ENCODE measurements around the gene EID3.

EID3 gene

GRCh38 chr12:104316936-104317335 lies 13.4 kb downstream of the EID3 start:
- Histone ChIP-seq H3K4me1 (ENCODE audit: control insufficient read depth, low read depth, low read length) (no peaks in the 10 kb centered on the region), H3K79me2 (ENCODE audit: control insufficient read depth, insufficient read depth, low read length) (no peaks in the 10 kb centered on the region), H2BK120ac (ENCODE audit: low read depth, low read length) (no peak overlapping the region), H3K79me1 (ENCODE audit: low read length) (no peaks in the 10 kb centered on the region), H4K5ac (ENCODE audit: low read length) (no peak overlapping the region), H2AK5ac (ENCODE audit: low read length) (no peak overlapping the region), H2BK15ac (replicated peaks; ENCODE audit: low read depth) (no peak overlapping the region), H2BK5ac (ENCODE audit: low read length) (no peak overlapping the region), H3K27me3 (ENCODE audit: insufficient read depth, low read length, poor library complexity) (no peaks in the 10 kb centered on the region), H3K23ac (ENCODE audit: low read length) (no peak overlapping the region), H3K36me3 (ENCODE audit: control insufficient read depth, insufficient read depth, low read length) (peaks cover 8% of the 10 kb centered on the region), H3K18ac (ENCODE audit: low read length) (no peak overlapping the region), H3K27ac (ENCODE audit: low read depth, low read length) (no peak overlapping the region), H3K56ac (ENCODE audit: low read length) (no peak overlapping the region), H3K9ac (ENCODE audit: low read length) (no peak overlapping the region), H3K4ac (ENCODE audit: low read depth, low read length) (no peak overlapping the region), H4K8ac (ENCODE audit: low read depth, low read length) (no peak overlapping the region), H3K4me3 (ENCODE audit: low read length) (no peak overlapping the region), H3K4me2 (ENCODE audit: low read length) (no peak overlapping the region)
- DNase-seq, result no peak

- WGBS (ENCODE audit: extremely low coverage, insufficient coverage, low lambda C conversion rate), result no CpG with 5 or more reads among the region's 7 CpGs
Measured at GRCh38 chr12:104317538-104318210, 14.1 kb downstream of the EID3 start.

DNA sequence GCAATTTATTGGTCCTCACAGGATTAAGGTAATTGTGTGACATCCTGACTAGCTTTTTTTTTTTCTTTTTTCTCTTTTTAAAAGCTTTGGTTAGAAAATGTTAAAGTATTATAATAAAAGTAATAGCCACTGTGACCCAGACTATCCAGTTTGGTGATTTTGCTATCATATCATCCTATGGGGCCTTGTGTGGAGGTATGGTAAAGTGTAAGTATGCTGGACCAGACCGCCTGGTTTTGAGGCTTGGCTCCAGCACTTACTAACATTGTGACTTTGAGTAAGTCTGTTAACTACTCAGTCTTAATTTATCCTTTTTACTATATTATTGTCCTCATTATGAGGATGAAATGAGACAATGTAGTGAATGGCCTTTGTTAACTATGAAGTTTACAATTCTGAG lies 15.5 kb downstream of the EID3 start:
- Histone ChIP-seq H2BK5ac (ENCODE audit: low read length) (no peak overlapping the region), H3K18ac (ENCODE audit: low read length) (no peak overlapping the region), H2BK120ac (ENCODE audit: low read depth, low read length) (no peak overlapping the region), H3K36me3 (ENCODE audit: control insufficient read depth, insufficient read depth, low read length) (peaks cover 6% of the 10 kb centered on the region), H4K5ac (ENCODE audit: low read length) (no peak overlapping the region), H3K4ac (ENCODE audit: low read depth, low read length) (no peak overlapping the region), H3K56ac (ENCODE audit: low read length) (no peak overlapping the region), H3K4me2 (ENCODE audit: low read length) (no peak overlapping the region), H2BK15ac (replicated peaks; ENCODE audit: low read depth) (no peak overlapping the region), H3K4me3 (ENCODE audit: low read length) (no peak overlapping the region), H3K79me1 (ENCODE audit: low read length) (no peaks in the 10 kb centered on the region), H4K8ac (ENCODE audit: low read depth, low read length) (no peak overlapping the region), H3K9ac (ENCODE audit: low read length) (no peak overlapping the region), H2AK5ac (ENCODE audit: low read length) (no peak overlapping the region), H3K4me1 (ENCODE audit: control insufficient read depth, low read depth, low read length) (no peaks in the 10 kb centered on the region), H3K79me2 (ENCODE audit: control insufficient read depth, insufficient read depth, low read length) (no peaks in the 10 kb centered on the region), H3K27ac (ENCODE audit: low read depth, low read length) (no peak overlapping the region), H3K23ac (ENCODE audit: low read length) (no peak overlapping the region), H3K27me3 (ENCODE audit: insufficient read depth, low read length, poor library complexity) (no peaks in the 10 kb centered on the region)
- DNase-seq, result no peak
- WGBS (ENCODE audit: extremely low coverage, insufficient coverage, low lambda C conversion rate), result no CpG with 5 or more reads among the region's 1 CpG

More at GRCh38 chr12:104317538-104318210, 14.1 kb downstream of the EID3 start:
- Histone ChIP-seq H3K18ac (ENCODE audit: low read length) (no peak overlapping the region), H3K4me2 (ENCODE audit: low read length) (no peak overlapping the region), H2BK120ac (ENCODE audit: low read depth, low read length) (no peak overlapping the region), H3K9ac (ENCODE audit: low read length) (no peak overlapping the region), H3K4me3 (ENCODE audit: low read length) (no peak overlapping the region), H3K27ac (ENCODE audit: low read depth, low read length) (no peak overlapping the region), H3K79me1 (ENCODE audit: low read length) (no peaks in the 10 kb centered on the region), H3K23ac (ENCODE audit: low read length) (no peak overlapping the region), H4K5ac (ENCODE audit: low read length) (no peak overlapping the region), H2BK5ac (ENCODE audit: low read length) (no peak overlapping the region), H3K27me3 (ENCODE audit: insufficient read depth, low read length, poor library complexity) (no peaks in the 10 kb centered on the region), H3K36me3 (ENCODE audit: control insufficient read depth, insufficient read depth, low read length) (peaks cover 7% of the 10 kb centered on the region), H3K79me2 (ENCODE audit: control insufficient read depth, insufficient read depth, low read length) (no peaks in the 10 kb centered on the region), H4K8ac (ENCODE audit: low read depth, low read length) (no peak overlapping the region), H3K4ac (ENCODE audit: low read depth, low read length) (no peak overlapping the region), H2BK15ac (replicated peaks; ENCODE audit: low read depth) (no peak overlapping the region), H2AK5ac (ENCODE audit: low read length) (no peak overlapping the region), H3K4me1 (ENCODE audit: control insufficient read depth, low read depth, low read length) (no peaks in the 10 kb centered on the region), H3K56ac (ENCODE audit: low read length) (no peak overlapping the region)
- DNase-seq, result no peak

- peaks cover 3% of the 10 kb centered on the region for H3K36me3 ChIP-seq (ENCODE audit: control insufficient read depth, insufficient read depth, low read length)
Measured at GRCh38 chr12:104319918-104320626, 16.5 kb downstream of the EID3 start.

GRCh38 chr12:104320627-104321024 lies 17.1 kb downstream of the EID3 start:
- H3K18ac ChIP-seq (ENCODE audit: low read length), result no peak overlapping the region
- no peak overlapping the region for H2BK120ac ChIP-seq (ENCODE audit: low read depth, low read length)
- no peak overlapping the region for H3K56ac ChIP-seq (ENCODE audit: low read length)
- DNase-seq, result no peak
- H3K4me1 ChIP-seq (ENCODE audit: control insufficient read depth, low read depth, low read length), result no peaks in the 10 kb centered on the region
- H2BK5ac ChIP-seq (ENCODE audit: low read length), result no peak overlapping the region
- H3K4ac ChIP-seq (ENCODE audit: low read depth, low read length), result no peak overlapping the region
- H3K79me2 ChIP-seq (ENCODE audit: control insufficient read depth, insufficient read depth, low read length), result no peaks in the 10 kb centered on the region
- H3K79me1 ChIP-seq (ENCODE audit: low read length), result no peaks in the 10 kb centered on the region
- no peak overlapping the region for H4K8ac ChIP-seq (ENCODE audit: low read depth, low read length)
- H3K4me3 ChIP-seq (ENCODE audit: low read length), result no peak overlapping the region
- H3K23ac ChIP-seq (ENCODE audit: low read length), result no peak overlapping the region
- no peak overlapping the region for H2BK15ac ChIP-seq (replicated peaks; ENCODE audit: low read depth)
- H2AK5ac ChIP-seq (ENCODE audit: low read length), result no peak overlapping the region
- H3K4me2 ChIP-seq (ENCODE audit: low read length), result no peak overlapping the region
- H3K9ac ChIP-seq (ENCODE audit: low read length), result no peak overlapping the region
- H3K27ac ChIP-seq (ENCODE audit: low read depth, low read length), result no peak overlapping the region
- H3K36me3 ChIP-seq (ENCODE audit: control insufficient read depth, insufficient read depth, low read length), result peaks cover 3% of the 10 kb centered on the region
- H4K5ac ChIP-seq (ENCODE audit: low read length), result no peak overlapping the region
- H3K27me3 ChIP-seq (ENCODE audit: insufficient read depth, low read length, poor library complexity), result no peaks in the 10 kb centered on the region

More at GRCh38 chr12:104319918-104320626, 16.5 kb downstream of the EID3 start:
- Histone ChIP-seq H2BK120ac (ENCODE audit: low read depth, low read length) (no peak overlapping the region), H3K79me2 (ENCODE audit: control insufficient read depth, insufficient read depth, low read length) (no peaks in the 10 kb centered on the region), H3K9ac (ENCODE audit: low read length) (no peak overlapping the region), H2AK5ac (ENCODE audit: low read length) (no peak overlapping the region), H3K4me1 (ENCODE audit: control insufficient read depth, low read depth, low read length) (no peaks in the 10 kb centered on the region), H4K8ac (ENCODE audit: low read depth, low read length) (no peak overlapping the region), H2BK15ac (replicated peaks; ENCODE audit: low read depth) (no peak overlapping the region), H2BK5ac (ENCODE audit: low read length) (no peak overlapping the region), H3K18ac (ENCODE audit: low read length) (no peak overlapping the region), H3K23ac (ENCODE audit: low read length) (no peak overlapping the region), H3K27me3 (ENCODE audit: insufficient read depth, low read length, poor library complexity) (no peaks in the 10 kb centered on the region), H3K4me2 (ENCODE audit: low read length) (no peak overlapping the region), H3K79me1 (ENCODE audit: low read length) (no peaks in the 10 kb centered on the region), H3K27ac (ENCODE audit: low read depth, low read length) (no peak overlapping the region), H3K4me3 (ENCODE audit: low read length) (no peak overlapping the region), H3K56ac (ENCODE audit: low read length) (no peak overlapping the region), H3K4ac (ENCODE audit: low read depth, low read length) (no peak overlapping the region), H4K5ac (ENCODE audit: low read length) (no peak overlapping the region)
- no peak for DNase-seq
- no CpG with 5 or more reads among the region's 1 CpG for WGBS (ENCODE audit: extremely low coverage, insufficient coverage, low lambda C conversion rate)

DNA sequence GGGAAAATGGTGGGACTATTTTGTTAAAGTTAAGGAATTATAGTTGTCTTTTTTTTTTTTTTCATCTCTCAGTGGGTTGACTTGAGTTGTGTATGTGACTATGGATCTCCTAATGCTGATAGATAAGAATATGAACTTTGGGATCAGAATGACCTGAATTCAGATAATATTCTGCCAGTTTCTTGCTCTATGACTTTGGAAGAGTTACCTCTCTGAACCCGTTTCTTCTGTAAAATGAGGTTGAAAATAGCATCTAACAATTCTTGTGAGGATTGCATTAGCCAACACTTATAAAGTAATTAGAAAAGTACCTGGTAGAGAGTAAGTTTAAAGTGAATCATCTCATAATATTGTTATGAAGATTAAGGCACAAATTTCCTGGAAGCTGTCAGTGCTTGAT lies 18.4 kb downstream of the EID3 start:
- H2BK5ac ChIP-seq (ENCODE audit: low read length), result no peak overlapping the region
- H3K79me1 ChIP-seq (ENCODE audit: low read length), result no peaks in the 10 kb centered on the region
- H3K4ac ChIP-seq (ENCODE audit: low read depth, low read length), result no peak overlapping the region
- H3K18ac ChIP-seq (ENCODE audit: low read length), result no peak overlapping the region
- H3K23ac ChIP-seq (ENCODE audit: low read length), result no peak overlapping the region
- no peak overlapping the region for H2AK5ac ChIP-seq (ENCODE audit: low read length)
- H2BK15ac ChIP-seq (replicated peaks; ENCODE audit: low read depth), result no peak overlapping the region
- no peak overlapping the region for H3K4me2 ChIP-seq (ENCODE audit: low read length)
- WGBS (ENCODE audit: extremely low coverage, insufficient coverage, low lambda C conversion rate), result no CpG with 5 or more reads among the region's 1 CpG
- H3K27ac ChIP-seq (ENCODE audit: low read depth, low read length), result no peak overlapping the region
- no peak overlapping the region for H2BK120ac ChIP-seq (ENCODE audit: low read depth, low read length)
- H3K27me3 ChIP-seq (ENCODE audit: insufficient read depth, low read length, poor library complexity), result no peaks in the 10 kb centered on the region
- no peak overlapping the region for H3K4me3 ChIP-seq (ENCODE audit: low read length)
- no peak for DNase-seq
- no peaks in the 10 kb centered on the region for H3K4me1 ChIP-seq (ENCODE audit: control insufficient read depth, low read depth, low read length)
- no peaks in the 10 kb centered on the region for H3K79me2 ChIP-seq (ENCODE audit: control insufficient read depth, insufficient read depth, low read length)
- no peak overlapping the region for H4K5ac ChIP-seq (ENCODE audit: low read length)
- H3K9ac ChIP-seq (ENCODE audit: low read length), result no peak overlapping the region
- H3K36me3 ChIP-seq (ENCODE audit: control insufficient read depth, insufficient read depth, low read length), result peaks cover 5% of the 10 kb centered on the region
- H4K8ac ChIP-seq (ENCODE audit: low read depth, low read length), result no peak overlapping the region
- H3K56ac ChIP-seq (ENCODE audit: low read length), result no peak overlapping the region

Measured in mesendoderm (in vitro differentiated cells).